ENCODE results near the gene SCARB1.
A peak's percentile ranks its signal among the peaks of the same experiment; 100 is the strongest.

Gene SCARB1

DNA sequence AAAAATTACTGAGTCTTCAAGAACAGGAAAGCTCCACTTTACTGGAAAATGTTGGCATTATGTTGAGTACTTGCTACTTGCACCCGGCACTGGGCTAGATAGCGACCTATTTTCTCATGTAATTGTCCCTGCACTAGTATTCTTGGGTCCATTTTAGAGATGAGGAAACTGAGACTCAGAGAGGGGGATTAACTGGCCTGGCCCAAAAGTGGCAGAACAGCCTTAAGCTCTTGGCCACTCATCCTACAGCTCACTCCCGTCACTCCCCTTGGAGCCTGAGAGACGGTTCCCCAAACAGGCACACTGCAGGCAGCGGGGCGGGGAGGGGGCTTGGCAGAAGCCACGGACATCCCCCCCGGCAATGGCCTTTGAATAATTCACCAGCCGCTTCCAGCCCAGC lies 113.9 kb downstream of the SCARB1 start:
- Mint-ChIP-seq H3K4me1 (ENCODE audit: low read depth in 2 of 2) (peaks cover 2 to 19% of the 10 kb centered on the region in 2 donors), H3K27me3 (peaks cover 6 to 16% of the 10 kb centered on the region in 2 donors), H3K36me3 (ENCODE audit: insufficient read depth) (peaks cover 3% of the 10 kb centered on the region), H3K9me3 (no peaks in the 10 kb centered on the region), H3K27ac (peak overlapping the region in 1 of 2 donors; percentile 16), H3K4me3 (no peak overlapping the region)
- DNase-seq (no peak), ATAC-seq (replicated peaks) (no peak)

DNA sequence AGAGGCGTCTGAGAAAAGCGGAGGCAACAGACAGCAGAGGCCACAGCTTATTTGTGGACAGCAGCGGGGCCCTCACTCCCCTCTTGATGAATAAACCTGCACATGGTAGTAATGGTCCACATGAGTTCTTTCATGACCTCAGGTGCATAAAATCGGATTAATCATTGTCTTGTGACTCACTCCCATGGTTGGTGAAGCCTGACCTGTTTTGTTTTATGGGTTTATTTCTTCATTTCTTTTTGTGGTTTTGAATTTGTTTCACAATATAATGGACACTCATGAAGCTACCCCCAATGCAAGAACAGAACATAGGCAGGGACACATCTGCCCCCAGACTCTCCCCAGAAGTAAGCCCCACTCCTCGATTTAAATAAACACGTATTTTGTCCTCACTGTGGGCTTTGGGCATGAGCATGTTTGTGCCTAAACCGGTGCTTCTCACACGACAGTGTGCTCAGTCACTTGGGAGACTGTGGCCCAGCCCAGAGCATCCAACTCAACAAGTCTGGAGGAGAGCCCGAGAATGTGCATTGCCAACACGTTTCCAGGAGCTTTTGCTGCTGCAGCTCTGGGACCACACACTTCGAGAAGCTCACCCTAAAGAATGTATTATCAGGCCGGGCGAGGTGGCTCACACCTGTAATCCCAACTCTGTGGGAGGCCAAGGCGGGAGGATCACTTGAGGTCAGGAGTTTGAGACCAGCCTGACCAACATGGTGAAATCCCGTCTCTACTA lies 116.1 kb downstream of the SCARB1 start:
- ATAC-seq (replicated peaks) = no peak
- no peak overlapping the region for H3K4me3 Mint-ChIP-seq
- DNase-seq = no peak
- peaks cover 3% of the 10 kb centered on the region for H3K36me3 Mint-ChIP-seq (ENCODE audit: insufficient read depth)
- H3K4me1 Mint-ChIP-seq (ENCODE audit: low read depth in 2 of 2) = peaks cover 0 to 13% of the 10 kb centered on the region in 2 donors
- no peaks in the 10 kb centered on the region for H3K9me3 Mint-ChIP-seq
- no peak overlapping the region for H3K27ac Mint-ChIP-seq
- peaks cover 6 to 16% of the 10 kb centered on the region in 2 donors for H3K27me3 Mint-ChIP-seq

DNA sequence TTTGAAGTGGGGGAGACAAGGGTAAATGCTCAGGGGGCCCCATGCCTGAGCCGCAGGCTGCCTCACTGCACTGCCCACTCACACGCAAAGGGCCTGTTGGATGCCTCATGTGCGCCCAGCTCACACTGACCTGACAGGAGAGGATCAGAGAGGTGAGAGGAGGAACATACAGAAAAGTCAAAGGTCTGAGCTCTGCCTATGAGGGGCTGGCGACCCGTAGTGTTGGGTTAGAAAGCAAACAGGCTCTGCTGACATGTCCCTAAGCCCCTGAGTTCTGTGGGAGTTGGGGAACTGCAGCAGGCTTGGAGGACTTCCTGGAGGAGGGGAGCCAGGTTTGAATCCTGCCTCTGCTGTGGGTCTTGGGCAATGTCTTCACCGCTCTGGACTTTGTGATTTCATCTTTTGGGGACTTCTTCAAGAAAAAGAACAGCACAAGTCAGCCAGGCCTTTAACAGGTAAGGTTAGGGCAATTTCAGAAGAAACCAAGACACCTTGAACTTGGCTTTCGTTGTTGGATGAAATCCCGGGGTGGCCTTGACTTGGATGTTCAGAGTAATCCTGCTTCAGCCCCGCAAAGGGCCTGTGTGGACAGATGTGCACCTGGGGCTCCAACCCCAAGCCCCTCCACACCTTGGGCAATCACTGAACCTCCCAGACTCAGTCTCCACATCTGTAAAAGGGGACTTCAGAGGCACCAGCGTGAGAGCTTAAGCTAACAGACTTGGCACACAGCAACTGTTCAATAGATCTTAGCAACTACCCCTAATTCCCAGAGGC lies 116.8 kb downstream of the SCARB1 start:
- ATAC-seq (replicated peaks) = no peak
- H3K27me3 Mint-ChIP-seq = peaks cover 6 to 16% of the 10 kb centered on the region in 2 donors
- H3K9me3 Mint-ChIP-seq = no peaks in the 10 kb centered on the region
- H3K4me1 Mint-ChIP-seq (ENCODE audit: low read depth in 2 of 2) = peaks cover 0 to 13% of the 10 kb centered on the region in 2 donors
- no peak for DNase-seq
- H3K27ac Mint-ChIP-seq = no peak overlapping the region
- peaks cover 3% of the 10 kb centered on the region for H3K36me3 Mint-ChIP-seq (ENCODE audit: insufficient read depth)
- H3K4me3 Mint-ChIP-seq = peak overlapping the region in 1 of 2 donors; percentile 21

DNA sequence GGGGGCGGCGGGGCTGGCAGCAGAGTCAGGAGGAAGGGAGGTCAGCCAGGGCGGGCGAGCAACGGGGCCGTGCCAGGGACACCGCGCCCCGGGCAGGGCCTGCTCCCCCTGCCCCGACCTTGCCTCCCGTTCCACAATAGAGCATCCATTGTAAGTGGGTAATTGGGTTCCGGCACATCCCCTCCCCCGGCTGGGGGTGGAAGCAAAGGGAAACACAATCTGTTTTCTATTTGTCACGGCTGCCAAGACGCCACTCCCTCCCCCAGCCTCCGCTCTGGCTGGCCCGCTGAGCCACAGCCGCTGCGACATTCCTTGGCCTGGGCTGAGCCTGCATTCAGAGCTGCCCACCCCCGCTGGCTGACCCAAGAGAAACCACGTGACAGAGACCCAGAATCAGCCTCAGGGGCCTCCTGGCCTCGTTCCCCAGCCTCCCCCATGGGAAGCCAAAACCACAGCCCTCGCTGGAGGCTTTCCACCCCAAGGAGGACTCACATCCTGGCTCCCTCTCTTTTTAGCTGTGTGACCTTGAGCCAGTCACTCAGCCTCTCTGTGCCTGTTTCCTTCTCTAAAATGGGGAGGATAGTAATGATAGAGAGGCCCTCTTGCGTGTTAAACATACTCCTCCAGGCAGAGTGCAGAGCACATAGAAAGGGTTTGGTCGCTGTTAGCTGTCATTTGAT lies 117.6 kb downstream of the SCARB1 start:
- Mint-ChIP-seq H3K27me3 (peaks cover 6 to 22% of the 10 kb centered on the region in 2 donors), H3K4me1 (ENCODE audit: low read depth in 2 of 2) (peaks cover 0 to 10% of the 10 kb centered on the region in 2 donors), H3K9me3 (no peaks in the 10 kb centered on the region), H3K4me3 (peak overlapping the region in 1 of 2 donors; percentile 34), H3K36me3 (ENCODE audit: insufficient read depth) (peaks cover 3% of the 10 kb centered on the region), H3K27ac (no peak overlapping the region)
- ATAC-seq (replicated peaks) (no peak), DNase-seq (no peak)

DNA sequence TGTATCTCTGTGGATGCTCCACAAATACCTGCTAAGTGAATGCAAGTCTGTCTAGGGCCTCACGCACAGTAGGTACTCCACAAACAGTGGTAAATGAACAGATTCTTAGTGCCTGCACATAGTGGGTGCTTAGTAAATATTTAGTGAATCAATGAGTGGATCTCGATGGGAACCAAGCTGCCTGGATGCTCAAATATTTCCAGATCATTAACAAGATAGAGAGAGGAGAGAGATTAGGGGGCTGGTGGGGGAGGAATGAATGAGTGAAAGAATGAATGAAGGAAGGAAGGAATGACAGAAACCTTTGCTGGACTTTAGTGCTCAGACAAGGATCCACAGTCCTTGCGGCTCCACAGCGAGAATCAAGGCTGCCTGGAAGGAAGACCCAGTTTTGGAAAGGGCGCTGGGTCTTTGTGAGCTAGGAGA lies 118.2 kb downstream of the SCARB1 start:
- Mint-ChIP-seq H3K27ac (peak overlapping the region in 1 of 2 donors; percentile 57), H3K4me3 (no peak overlapping the region), H3K36me3 (ENCODE audit: insufficient read depth) (peaks cover 3% of the 10 kb centered on the region), H3K27me3 (peaks cover 6 to 28% of the 10 kb centered on the region in 2 donors), H3K4me1 (ENCODE audit: low read depth in 2 of 2) (peaks cover 0 to 9% of the 10 kb centered on the region in 2 donors), H3K9me3 (no peaks in the 10 kb centered on the region)
- ATAC-seq (replicated peaks) (no peak), DNase-seq (no peak)

DNA sequence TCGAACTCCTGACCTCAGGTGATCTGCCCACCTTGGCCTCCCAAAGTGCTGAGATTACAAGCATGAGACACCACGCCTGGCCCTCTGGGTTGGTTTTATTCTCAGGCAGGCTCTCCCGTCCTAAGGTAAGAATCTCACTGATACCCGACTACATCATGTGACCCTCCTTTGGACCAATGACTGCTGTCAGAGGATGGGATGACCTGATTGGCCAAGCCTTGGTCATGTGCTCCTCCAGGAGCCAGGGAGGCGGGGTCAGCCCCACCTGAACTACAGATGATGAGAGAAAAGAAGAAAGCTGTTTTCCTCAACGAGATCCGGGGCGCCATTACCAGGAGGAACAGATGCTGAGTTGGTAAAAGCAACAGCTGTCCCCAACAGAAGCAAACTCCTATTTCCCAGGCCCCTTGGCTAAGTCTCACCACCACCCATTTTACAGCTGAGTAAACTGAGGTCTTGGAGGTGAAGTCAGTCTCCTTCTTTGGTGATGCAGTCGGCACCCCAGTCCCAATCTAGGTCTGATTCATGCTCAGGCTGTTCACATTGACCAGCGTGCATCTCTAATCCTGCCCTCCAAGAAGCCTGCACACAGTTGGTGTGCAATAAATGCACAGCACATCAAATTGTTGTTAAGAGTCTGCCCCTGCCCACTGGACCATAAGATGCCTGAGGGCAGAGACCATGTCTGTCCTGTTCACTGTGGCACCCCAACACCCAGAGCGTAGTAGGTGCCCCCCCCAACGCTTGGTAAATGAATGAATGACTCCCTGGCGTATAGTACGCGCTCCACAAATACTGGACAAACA lies 118.8 kb downstream of the SCARB1 start:
- peak overlapping the region in 1 of 2 donors; percentile 57 for H3K27ac Mint-ChIP-seq
- H3K4me1 Mint-ChIP-seq (ENCODE audit: low read depth in 2 of 2) = peaks cover 0 to 11% of the 10 kb centered on the region in 2 donors
- H3K27me3 Mint-ChIP-seq = peaks cover 12 to 34% of the 10 kb centered on the region in 2 donors
- H3K36me3 Mint-ChIP-seq (ENCODE audit: insufficient read depth) = peaks cover 3% of the 10 kb centered on the region
- ATAC-seq (replicated peaks) (no peak), DNase-seq (no peak)
- no peaks in the 10 kb centered on the region for H3K9me3 Mint-ChIP-seq
- H3K4me3 Mint-ChIP-seq = no peak overlapping the region

DNA sequence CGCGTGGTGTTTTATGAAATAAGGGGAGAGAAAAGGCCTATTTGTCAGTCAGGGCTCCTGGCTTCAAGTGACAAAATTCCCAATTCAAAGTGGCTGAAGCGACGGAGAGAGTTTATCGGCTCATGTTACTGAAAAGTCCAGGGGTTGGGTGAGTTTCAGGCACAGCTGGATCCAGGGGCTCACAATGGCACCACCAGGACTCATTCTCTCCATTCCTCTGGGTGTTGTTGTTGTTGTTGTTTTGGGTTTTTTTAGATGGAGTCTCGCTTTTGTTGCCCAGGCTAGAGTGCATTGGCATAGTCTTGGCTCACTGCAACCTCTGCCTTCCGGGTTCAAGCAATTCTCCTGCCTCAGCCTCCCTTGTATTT lies 119.4 kb downstream of the SCARB1 start:
- DNase-seq (no peak), ATAC-seq (replicated peaks) (no peak)
- H3K27me3 Mint-ChIP-seq = peaks cover 12 to 40% of the 10 kb centered on the region in 2 donors
- peaks cover 0 to 11% of the 10 kb centered on the region in 2 donors for H3K4me1 Mint-ChIP-seq (ENCODE audit: low read depth in 2 of 2)
- peaks cover 1% of the 10 kb centered on the region for H3K36me3 Mint-ChIP-seq (ENCODE audit: insufficient read depth)
- no peak overlapping the region for H3K27ac Mint-ChIP-seq
- H3K4me3 Mint-ChIP-seq = no peak overlapping the region
- no peaks in the 10 kb centered on the region for H3K9me3 Mint-ChIP-seq

DNA sequence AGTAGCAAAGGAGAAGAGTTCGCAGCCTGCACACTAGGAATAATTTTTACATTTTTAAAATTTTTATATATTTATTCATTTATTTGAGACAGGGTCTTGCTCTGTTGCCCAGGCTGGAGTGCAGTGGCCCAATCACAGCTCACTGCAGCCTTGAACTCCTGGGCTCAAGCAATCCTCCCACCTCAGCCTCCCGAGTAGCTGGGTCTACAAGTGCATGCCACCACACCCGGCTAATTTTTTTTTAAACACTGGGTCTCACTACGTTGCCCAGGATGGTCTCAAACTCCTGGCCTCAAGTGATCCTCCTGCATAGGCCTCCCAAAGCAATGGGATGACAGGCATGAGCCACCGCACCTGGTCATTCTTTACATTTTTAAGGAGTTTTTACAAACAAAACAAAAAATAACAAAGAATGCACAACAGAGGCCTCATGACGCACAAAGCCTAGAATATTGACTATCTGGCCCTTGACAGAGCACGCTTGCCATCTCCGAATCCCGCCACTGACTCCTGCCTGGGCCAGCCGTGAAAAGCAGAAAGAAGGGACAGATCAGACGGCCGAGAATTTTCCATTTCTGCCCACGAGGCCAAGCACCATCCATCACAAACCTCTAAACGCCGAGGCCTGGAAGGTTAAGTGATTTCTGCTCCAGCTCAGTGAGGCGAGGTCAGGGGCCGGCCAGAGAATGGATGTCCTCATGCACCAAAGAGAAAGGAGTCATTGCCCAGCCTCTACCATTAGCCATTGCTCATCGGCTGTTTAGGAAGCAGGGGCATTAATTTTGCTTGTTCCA lies 120.0 kb downstream of the SCARB1 start:
- DNase-seq (no peak), ATAC-seq (replicated peaks) (no peak)
- Mint-ChIP-seq H3K4me1 (ENCODE audit: low read depth in 2 of 2) (peaks cover 0 to 11% of the 10 kb centered on the region in 2 donors), H3K36me3 (ENCODE audit: insufficient read depth) (no peaks in the 10 kb centered on the region), H3K27ac (no peak overlapping the region), H3K27me3 (peaks cover 15 to 46% of the 10 kb centered on the region in 2 donors), H3K9me3 (no peaks in the 10 kb centered on the region), H3K4me3 (no peak overlapping the region)

DNA sequence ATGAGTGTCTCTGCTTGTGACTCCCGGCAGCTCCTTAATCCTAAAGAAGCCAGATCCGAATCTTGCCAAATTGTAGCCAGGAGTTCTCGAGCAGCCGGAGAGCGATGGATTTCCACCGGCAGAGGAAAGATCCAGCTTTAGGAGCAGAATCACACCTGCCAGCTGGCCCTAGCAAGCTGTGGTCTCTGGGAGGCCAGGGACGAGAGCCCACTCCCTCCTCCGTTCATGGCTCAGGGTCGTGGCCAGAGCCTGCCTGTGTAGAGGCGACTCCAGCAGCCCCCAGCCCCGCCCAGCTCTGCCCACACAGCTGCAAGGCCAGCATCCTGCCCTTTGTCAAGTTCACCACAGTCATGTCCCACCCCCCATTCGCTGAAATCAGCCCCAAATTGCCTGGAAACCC lies 121.0 kb downstream of the SCARB1 start:
- no peaks in the 10 kb centered on the region for H3K9me3 Mint-ChIP-seq
- H3K36me3 Mint-ChIP-seq (ENCODE audit: insufficient read depth) = no peaks in the 10 kb centered on the region
- no peak for DNase-seq
- peaks cover 21 to 49% of the 10 kb centered on the region in 2 donors for H3K27me3 Mint-ChIP-seq
- no peak overlapping the region for H3K4me3 Mint-ChIP-seq
- peaks cover 0 to 16% of the 10 kb centered on the region in 2 donors for H3K4me1 Mint-ChIP-seq (ENCODE audit: low read depth in 2 of 2)
- no peak for ATAC-seq (replicated peaks)
- no peak overlapping the region for H3K27ac Mint-ChIP-seq

DNA sequence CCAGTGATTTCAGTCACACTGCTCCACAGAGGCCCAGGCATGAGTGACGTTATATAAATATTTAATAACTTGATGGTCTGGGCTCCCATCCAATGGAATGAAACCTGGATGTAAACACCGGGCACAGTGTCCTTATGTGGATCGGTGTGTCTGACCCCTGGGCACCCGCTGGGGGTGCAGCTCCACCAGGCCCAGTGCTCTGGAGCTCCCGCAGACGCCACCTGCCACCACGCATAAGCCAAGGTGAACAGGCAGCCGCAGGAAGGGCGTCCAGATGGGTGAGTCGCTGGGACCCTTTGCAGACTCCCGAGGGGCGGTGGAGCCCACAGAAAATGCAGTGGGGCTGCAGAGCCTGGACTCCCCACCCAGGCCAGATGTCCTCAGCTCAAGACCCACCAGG lies 121.6 kb downstream of the SCARB1 start:
- ATAC-seq (replicated peaks) = no peak
- Mint-ChIP-seq H3K9me3 (no peaks in the 10 kb centered on the region), H3K27me3 (peaks cover 21 to 53% of the 10 kb centered on the region in 2 donors), H3K4me1 (ENCODE audit: low read depth in 2 of 2) (peaks cover 0 to 19% of the 10 kb centered on the region in 2 donors), H3K27ac (no peak overlapping the region), H3K36me3 (ENCODE audit: insufficient read depth) (no peaks in the 10 kb centered on the region), H3K4me3 (no peak overlapping the region)
- no peak for DNase-seq

DNA sequence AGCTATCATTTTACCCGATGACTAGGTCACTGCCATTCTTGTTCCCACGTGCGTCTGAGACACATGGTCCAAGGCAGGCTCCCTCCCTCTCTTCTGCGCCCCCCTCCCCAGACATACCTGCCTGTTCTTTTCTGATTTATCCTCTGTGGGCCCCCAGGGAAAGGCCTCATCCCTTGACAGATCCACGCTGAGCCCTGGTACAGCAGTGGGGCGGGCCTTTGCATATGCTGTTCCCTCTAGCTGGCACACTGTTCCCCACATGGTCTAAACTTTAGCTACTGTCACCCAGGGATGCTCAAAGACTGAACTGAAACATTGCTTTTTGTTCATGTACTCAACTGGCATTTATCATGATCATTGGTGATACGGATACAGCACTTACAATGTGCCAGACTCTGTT lies 122.5 kb downstream of the SCARB1 start:
- no peak for DNase-seq
- Mint-ChIP-seq H3K9me3 (no peaks in the 10 kb centered on the region), H3K4me3 (no peak overlapping the region), H3K27ac (no peak overlapping the region), H3K36me3 (ENCODE audit: insufficient read depth) (no peaks in the 10 kb centered on the region), H3K4me1 (ENCODE audit: low read depth in 2 of 2) (peaks cover 4 to 19% of the 10 kb centered on the region in 2 donors), H3K27me3 (peaks cover 21 to 52% of the 10 kb centered on the region in 2 donors)
- no peak for ATAC-seq (replicated peaks)

DNA sequence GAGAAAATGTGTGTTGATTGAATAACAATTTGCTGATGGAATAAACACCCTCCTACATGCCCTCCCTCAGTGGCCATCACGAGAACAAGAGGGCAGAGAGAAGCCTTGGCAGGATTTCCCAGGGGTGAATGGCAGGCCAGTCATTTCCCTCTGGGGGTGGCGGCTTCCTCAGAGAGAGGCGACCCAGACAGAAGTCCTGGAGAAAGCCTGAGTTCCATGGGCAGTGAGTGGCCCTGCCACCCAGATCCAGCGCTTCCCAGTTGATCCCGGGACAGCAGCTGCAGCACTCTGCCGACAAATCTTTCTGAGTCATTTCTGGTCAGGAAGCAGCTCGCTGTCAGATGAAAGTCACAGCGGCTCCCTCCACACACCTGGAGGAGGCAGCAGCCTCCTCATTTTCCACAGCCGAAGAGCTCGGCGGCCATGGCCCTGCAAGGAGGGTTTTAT lies 123.0 kb downstream of the SCARB1 start:
- Mint-ChIP-seq H3K27ac (no peak overlapping the region), H3K27me3 (peaks cover 21 to 47% of the 10 kb centered on the region in 2 donors), H3K9me3 (no peaks in the 10 kb centered on the region), H3K4me3 (no peak overlapping the region), H3K36me3 (ENCODE audit: insufficient read depth) (no peaks in the 10 kb centered on the region), H3K4me1 (ENCODE audit: low read depth in 2 of 2) (peaks cover 4 to 19% of the 10 kb centered on the region in 2 donors)
- no peak for DNase-seq
- no peak for ATAC-seq (replicated peaks)

All from effector memory CD8-positive, alpha-beta T cell (primary cell).